ENCODE results near the gene PTPN6. TPM values are rescaled to one million over a fixed set of nuclear protein-coding genes. Genes with fewer than 3 reads are reported as not detected.

The PTPN6 gene
- total and polyA plus RNA-seq, 9 of the 15 experiments (the other 6 are each of a cell fraction or from before 2014, with no cell fraction given) = 1.5 to 5.1 (median 3.9) TPM

GRCh38 chr12:6965026-6965661 lies 14.0 kb downstream of the PTPN6 start (continued):
- TF ChIP-seq PRDM10 (IDR thresholded peaks at IDR 0.05; ENCODE audit: partially characterized antibody) (no peak), SNRNP70 (optimal IDR thresholded peaks at IDR 0.05; ENCODE audit: low read depth, low read length) (no peak), PTRF (tag; IDR thresholded peaks at IDR 0.05) (no peak), BRD9 (IDR thresholded peaks at IDR 0.05; ENCODE audit: low read depth, partially characterized antibody) (no peak), RFX7 (CRISPR knock-in tag; IDR thresholded peaks at IDR 0.05) (no peak), NR2C2 (CRISPR knock-in tag; IDR thresholded peaks at IDR 0.05) (no peak), NR2C2 (tag; IDR thresholded peaks at IDR 0.05) (no peak), NELFE (IDR thresholded peaks at IDR 0.05; ENCODE audit: insufficient read depth, insufficient read length) (no peak), ZNF316 (IDR thresholded peaks at IDR 0.05) (no peak), CBX2 (IDR thresholded peaks at IDR 0.05; ENCODE audit: insufficient read depth, low read length, poor library complexity, severe bottlenecking) (no peak), MXI1 (IDR thresholded peaks at IDR 0.05; ENCODE audit: low read depth, low read length) (no peak), MXD1 (CRISPR knock-in tag; IDR thresholded peaks at IDR 0.05; ENCODE audit: borderline replicate concordance, poor library complexity, severe bottlenecking) (peak; percentile 24), ZNF766 (CRISPR knock-in tag; conservative IDR thresholded peaks at IDR 0.05) (0 out of 2 replicates have a peak, but pooled peaks have one; percentile 23), C11orf30 (IDR thresholded peaks at IDR 0.05; ENCODE audit: low read depth) (no peak), RFX1 (IDR thresholded peaks at IDR 0.05) (no peak), SMARCC2 (IDR thresholded peaks at IDR 0.05; ENCODE audit: low read depth) (no peak), CREB3 (tag; conservative IDR thresholded peaks at IDR 0.05; ENCODE audit: low read depth) (no peak), ZFPM2 (CRISPR knock-in tag; IDR thresholded peaks at IDR 0.05) (no peak), YY1 (IDR thresholded peaks at IDR 0.05; ENCODE audit: borderline replicate concordance in 1 of 3, control insufficient read depth in 1 of 3, extremely low read depth in 1 of 3, insufficient read depth in 3 of 3, insufficient read length in 1 of 3, insufficient replicate concordance in 2 of 3, low read depth in 1 of 3, low read length in 2 of 3) (peak in 2 of 3 experiments; percentile 23 to 39)

Measured in K562 (cell line).